ENCODE data around the gene FGR.
A peak's percentile ranks its signal among the peaks of the same experiment; 100 is the strongest.

Gene FGR

DNA sequence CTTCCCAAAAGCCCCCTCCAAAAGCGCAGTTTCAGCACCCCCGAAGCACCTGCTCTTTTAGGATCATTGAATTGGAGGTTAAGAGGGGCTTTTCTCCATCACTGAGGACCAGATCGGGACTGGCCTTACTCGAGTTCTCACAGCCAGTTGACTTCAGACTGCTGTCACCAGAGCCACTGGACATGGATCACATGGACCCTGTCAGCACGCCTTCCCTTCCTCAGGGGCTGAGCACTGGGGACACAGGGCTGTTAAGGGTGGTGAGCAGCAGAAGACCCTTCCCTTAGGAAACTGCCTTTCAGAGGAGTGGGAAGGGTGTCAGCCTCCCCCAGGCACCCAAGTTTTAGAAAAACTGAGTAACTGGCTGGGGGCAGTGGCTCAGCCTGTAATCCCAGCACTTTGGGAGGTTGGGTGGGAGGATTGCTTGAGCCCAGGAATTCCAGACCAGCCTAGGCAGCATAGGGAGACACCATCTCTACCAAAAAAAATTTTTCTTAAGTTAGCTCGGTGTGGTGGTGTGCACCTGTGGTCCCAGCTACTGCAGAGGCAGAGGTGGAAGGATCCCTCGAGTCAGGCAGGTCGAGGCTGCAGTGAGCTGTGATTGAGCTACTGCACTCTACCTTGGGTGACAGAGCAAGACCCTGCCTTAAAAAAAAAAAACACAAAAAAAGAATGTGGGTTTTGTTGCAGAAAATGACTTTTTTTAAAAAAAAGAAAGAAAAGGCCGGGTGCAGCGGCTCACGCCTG is 584 bp upstream of the FGR start:
- Histone ChIP-seq H3K27me3 (peaks cover 0 to 27% of the 10 kb centered on the region in 2 donors), H3K4me3 (no peak overlapping the region), H3K36me3 (no peaks in the 10 kb centered on the region), H3K4me1 (peaks cover 0 to 19% (median 10%) of the 10 kb centered on the region in 4 donors), H3K27ac (no peak overlapping the region), H3K9me3 (no peaks in the 10 kb centered on the region)
- TF ChIP-seq, protein P1, sequence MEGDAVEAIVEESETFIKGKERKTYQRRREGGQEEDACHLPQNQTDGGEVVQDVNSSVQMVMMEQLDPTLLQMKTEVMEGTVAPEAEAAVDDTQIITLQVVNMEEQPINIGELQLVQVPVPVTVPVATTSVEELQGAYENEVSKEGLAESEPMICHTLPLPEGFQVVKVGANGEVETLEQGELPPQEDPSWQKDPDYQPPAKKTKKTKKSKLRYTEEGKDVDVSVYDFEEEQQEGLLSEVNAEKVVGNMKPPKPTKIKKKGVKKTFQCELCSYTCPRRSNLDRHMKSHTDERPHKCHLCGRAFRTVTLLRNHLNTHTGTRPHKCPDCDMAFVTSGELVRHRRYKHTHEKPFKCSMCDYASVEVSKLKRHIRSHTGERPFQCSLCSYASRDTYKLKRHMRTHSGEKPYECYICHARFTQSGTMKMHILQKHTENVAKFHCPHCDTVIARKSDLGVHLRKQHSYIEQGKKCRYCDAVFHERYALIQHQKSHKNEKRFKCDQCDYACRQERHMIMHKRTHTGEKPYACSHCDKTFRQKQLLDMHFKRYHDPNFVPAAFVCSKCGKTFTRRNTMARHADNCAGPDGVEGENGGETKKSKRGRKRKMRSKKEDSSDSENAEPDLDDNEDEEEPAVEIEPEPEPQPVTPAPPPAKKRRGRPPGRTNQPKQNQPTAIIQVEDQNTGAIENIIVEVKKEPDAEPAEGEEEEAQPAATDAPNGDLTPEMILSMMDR (IDR thresholded peaks at IDR 0.05) = no peak
- DNase-seq = no peak
- intact Hi-C loops (cut with DNase I; ENCODE audit: low total_unique reads) = no loop called here

DNA sequence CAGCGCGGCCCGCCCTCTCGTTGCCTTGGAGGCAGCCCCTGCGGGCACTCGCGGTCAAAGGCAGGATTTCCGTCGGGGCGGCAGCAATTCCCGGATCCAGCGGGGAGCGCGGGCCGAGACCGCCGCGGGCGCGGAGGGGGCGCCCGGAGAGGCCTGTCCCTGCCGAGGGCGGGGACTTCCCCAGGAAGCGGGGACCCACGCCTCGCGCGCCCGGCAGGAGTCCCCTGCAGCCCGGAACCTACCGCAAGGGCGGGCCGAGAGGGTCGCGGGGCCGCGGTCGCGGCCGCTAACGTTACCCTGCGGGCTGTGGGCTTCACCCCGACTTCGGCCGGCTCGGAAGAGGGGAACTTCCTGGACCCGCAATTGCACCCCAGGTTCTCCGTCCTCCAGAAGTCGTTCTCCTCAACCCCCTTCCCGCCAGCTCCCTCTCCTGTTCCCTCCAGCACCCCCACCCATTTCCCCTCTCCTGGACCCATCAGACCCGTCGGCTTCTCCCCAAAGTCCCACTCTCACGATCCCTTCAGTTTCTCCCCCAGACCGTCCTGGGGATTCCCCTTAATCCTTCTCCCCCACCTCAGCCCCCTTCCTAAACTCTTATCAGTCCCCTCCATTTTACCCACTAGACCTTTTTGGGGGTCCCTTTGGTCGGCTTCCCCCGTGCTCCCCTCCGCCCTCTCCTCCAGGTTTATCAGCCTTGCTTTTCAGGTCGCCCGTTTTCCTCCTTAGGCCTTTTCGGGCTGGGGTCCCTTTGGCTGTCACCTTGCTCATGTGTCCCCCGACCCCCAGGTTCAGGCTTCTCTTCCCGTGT is 604 bp downstream of the FGR start:
- Histone ChIP-seq H3K36me3 (no peaks in the 10 kb centered on the region), H3K4me1 (peaks cover 0 to 19% (median 12%) of the 10 kb centered on the region in 4 donors), H3K9me3 (no peaks in the 10 kb centered on the region), H3K4me3 (peak overlapping the region; percentile 35 to 58), H3K27ac (peak overlapping the region; percentile 25 to 42), H3K27me3 (peaks cover 0 to 27% of the 10 kb centered on the region in 2 donors)
- no peak for DNase-seq
- TF ChIP-seq, protein P1 (IDR thresholded peaks at IDR 0.05) = no peak
- intact Hi-C loops (cut with DNase I; ENCODE audit: low total_unique reads) = no loop called here

DNA sequence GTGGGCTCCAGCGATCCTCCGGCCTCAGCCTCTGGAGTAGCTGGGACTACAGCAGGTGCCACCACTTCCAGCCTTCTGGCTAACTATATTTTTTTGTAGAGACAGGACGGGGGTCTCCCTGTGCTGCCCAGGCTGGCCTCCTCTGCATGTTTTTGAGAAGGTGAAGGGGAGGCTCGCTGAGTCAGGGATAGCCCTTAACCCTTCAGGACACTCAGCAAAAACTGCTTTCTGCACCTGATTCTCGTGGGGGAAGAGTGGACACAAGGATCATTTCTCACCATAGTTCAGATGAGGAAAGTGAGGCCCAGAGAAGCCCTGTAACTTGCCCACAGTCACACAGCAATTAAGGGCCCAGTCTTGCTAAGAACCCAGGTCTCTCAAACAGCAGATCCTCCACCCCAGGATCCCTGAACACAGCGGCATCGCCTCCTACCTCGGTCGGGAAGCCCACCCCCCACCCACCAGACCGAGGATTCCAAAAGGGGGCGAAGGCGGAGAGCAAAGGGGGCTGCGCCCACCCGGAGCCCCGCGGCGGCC is 1.3 kb downstream of the FGR start:
- H3K27ac ChIP-seq = peak overlapping the region; percentile 25 to 42
- TF ChIP-seq, protein P1 (IDR thresholded peaks at IDR 0.05) = no peak
- H3K36me3 ChIP-seq = no peaks in the 10 kb centered on the region
- peaks cover 0 to 27% of the 10 kb centered on the region in 2 donors for H3K27me3 ChIP-seq
- peak overlapping the region; percentile 35 to 58 for H3K4me3 ChIP-seq
- no peaks in the 10 kb centered on the region for H3K9me3 ChIP-seq
- no peak for DNase-seq
- intact Hi-C loops (cut with DNase I; ENCODE audit: low total_unique reads) = no loop called here
- H3K4me1 ChIP-seq = peaks cover 0 to 19% (median 12%) of the 10 kb centered on the region in 4 donors

DNA sequence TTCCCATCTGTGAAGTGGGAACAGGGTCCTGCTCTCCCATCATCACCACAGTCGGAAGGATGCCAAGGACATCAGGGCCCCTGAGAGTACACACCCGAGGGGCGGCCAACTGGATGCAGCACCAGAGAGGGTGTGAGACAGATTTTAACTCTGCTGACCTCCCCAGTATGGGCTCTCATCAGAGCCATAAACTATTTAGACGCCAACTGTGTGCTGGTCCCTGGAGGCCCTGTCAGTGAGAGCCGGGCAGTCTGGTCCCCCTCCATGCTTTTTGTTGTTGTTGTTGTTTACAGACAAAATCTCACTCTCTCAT is 1.7 kb downstream of the FGR start:
- intact Hi-C loops (cut with DNase I; ENCODE audit: low total_unique reads) = no loop called here
- DNase-seq = no peak
- peaks cover 0 to 19% (median 12%) of the 10 kb centered on the region in 4 donors for H3K4me1 ChIP-seq
- H3K27ac ChIP-seq = no peak overlapping the region
- no peaks in the 10 kb centered on the region for H3K36me3 ChIP-seq
- H3K27me3 ChIP-seq = peaks cover 0 to 27% of the 10 kb centered on the region in 2 donors
- H3K9me3 ChIP-seq = no peaks in the 10 kb centered on the region
- peak overlapping the region in 1 of 2 donors; percentile 58 for H3K4me3 ChIP-seq
- TF ChIP-seq, protein P1 (IDR thresholded peaks at IDR 0.05) = no peak

DNA sequence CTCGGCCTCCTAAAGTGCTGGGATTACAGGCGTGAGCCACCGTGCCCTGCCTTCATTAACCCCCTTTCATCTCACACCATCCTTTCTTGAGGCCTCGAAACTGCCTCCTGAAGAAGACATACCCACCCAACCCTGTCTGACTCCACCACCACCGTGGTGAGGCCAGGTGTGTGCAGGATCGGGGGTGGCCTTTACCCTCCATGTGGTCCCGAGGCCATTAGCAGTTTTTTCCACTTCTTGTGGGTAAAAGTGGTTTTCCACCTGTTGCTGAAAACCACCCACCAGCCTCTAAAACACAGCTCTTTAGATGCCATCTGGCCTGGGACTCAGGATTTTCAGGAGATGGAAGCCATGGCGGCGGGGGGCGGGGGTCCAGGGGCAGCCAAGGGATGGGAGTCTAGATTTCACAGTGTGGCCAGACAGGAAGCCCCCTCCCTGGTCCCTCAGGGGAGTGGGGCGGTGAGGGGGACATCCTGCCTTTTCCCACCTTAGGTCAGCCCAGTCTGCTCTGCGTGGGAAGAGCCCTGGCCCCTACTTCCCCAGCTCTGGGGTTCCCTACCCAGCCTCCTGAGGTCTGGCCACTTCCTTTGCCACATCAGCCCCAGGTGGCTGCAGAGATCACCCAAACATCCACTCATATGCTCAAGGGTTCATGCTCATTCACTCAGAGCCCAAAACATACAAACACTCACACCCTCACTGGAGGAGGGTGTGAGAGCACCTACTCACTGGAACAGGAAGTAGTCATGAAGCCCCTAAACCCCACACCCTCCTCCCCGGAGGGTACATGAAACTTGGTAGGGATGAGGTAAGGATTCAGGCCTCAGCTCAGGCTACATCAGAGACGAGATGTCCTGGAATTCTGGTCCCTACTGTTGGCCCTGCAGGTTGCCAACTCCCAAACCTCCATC is 2.3 kb downstream of the FGR start:
- no peaks in the 10 kb centered on the region for H3K9me3 ChIP-seq
- no peak overlapping the region for H3K4me3 ChIP-seq
- peaks cover 0 to 19% (median 12%) of the 10 kb centered on the region in 4 donors for H3K4me1 ChIP-seq
- H3K27me3 ChIP-seq = peaks cover 0 to 27% of the 10 kb centered on the region in 2 donors
- no peak for DNase-seq
- TF ChIP-seq, protein P1 (IDR thresholded peaks at IDR 0.05) = no peak
- H3K36me3 ChIP-seq = no peaks in the 10 kb centered on the region
- H3K27ac ChIP-seq = no peak overlapping the region
- intact Hi-C loops (cut with DNase I; ENCODE audit: low total_unique reads) = no loop called here

All from tibial artery (tissue), 4 donors.